C4-2B (cell line): Measurements from ENCODE around the gene GNB2.
A peak's percentile ranks its signal among the peaks of the same experiment; 100 is the strongest.
"Not testable (repeated sequence)": the region's sequence is repeated elsewhere in the genome, so short reads cannot be mapped to it uniquely, and the experiment has no call there.

Experiments used
- H3K27ac ChIP-seq: fragments of 450-650 bp; 2 replicates; pipeline ENCODE4 v1.5.1; 2017
- ZFX ChIP-seq: fragments of 450-650 bp; IDR thresholded peaks from 2 replicates; pipeline ENCODE4 v1.6.1; 2017
- TF ChIP-seq, protein P1 (sequence below): fragments of 450-650 bp; conservative IDR thresholded peaks from 2 replicates; pipeline ENCODE4 v1.5.1; 2017; ENCODE audit warnings: mild to moderate bottlenecking

Gene GNB2

DNA sequence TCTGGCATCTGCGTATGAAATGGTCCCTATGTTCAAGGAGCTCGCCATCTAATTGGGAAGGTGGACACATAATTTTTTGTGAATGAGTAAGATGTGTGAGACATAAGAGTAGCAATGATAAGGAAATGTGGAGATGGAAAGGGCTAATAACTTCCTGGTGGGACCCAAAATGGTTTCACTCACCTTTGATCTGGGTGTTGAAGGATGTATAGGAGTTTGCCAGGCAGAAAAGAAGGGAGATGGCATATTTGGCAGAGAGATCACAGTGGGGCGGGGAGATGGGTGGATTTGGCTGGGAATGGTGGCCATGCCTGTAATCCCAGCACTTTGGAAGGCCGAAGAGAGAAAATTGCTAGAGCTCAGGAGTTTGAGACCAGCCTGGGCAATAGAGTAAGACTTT lies 36.9 kb downstream of the GNB2 start:
- H3K27ac ChIP-seq: no peak overlapping the region
- no peak for TF ChIP-seq ZFX
- TF ChIP-seq, protein P1, sequence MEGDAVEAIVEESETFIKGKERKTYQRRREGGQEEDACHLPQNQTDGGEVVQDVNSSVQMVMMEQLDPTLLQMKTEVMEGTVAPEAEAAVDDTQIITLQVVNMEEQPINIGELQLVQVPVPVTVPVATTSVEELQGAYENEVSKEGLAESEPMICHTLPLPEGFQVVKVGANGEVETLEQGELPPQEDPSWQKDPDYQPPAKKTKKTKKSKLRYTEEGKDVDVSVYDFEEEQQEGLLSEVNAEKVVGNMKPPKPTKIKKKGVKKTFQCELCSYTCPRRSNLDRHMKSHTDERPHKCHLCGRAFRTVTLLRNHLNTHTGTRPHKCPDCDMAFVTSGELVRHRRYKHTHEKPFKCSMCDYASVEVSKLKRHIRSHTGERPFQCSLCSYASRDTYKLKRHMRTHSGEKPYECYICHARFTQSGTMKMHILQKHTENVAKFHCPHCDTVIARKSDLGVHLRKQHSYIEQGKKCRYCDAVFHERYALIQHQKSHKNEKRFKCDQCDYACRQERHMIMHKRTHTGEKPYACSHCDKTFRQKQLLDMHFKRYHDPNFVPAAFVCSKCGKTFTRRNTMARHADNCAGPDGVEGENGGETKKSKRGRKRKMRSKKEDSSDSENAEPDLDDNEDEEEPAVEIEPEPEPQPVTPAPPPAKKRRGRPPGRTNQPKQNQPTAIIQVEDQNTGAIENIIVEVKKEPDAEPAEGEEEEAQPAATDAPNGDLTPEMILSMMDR: no peak

DNA sequence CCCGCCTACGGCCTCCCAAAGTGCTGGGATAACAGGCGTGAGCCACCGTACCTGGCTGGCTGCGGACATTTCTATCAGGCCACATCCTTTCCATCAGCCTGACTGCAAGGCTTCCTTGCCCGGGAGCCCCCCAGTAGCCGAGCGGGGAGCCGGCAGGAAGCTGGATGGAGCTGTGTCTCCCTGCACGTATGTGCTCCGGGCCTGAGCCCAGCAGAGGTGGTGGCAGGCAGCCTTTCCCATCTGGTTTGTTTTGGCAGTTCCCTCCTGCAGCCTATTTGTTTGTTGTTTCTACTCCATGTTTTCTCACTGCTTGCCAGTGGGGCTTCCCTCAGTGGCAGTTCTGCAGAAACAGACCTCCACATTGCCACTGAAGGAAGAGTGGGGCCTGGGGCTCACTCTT lies 37.8 kb downstream of the GNB2 start:
- no peak overlapping the region for H3K27ac ChIP-seq
- no peak for TF ChIP-seq ZFX
- TF ChIP-seq, protein P1: no peak

DNA sequence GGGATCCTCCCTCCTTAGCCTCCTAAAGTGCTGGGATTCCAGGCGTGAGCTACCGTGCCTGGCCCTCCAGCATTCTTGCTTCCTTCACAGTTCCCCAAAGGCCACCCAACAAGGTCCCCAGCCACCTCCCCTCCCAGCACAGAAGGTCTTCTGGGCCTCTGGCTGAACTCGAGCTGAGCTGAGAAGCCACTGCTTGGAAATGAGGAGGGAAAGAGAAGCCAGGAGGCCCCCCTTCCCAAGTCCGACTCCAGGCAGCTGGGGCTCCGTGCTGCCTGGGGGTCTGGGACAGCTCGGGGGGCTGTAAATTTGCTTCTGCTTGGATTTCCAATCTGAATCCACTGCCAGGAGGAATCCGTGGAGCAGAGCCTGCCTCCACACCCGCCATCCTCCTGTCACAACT lies 41.2 kb downstream of the GNB2 start:
- no peak for TF ChIP-seq ZFX
- TF ChIP-seq, protein P1: no peak
- H3K27ac ChIP-seq: no peak overlapping the region

DNA sequence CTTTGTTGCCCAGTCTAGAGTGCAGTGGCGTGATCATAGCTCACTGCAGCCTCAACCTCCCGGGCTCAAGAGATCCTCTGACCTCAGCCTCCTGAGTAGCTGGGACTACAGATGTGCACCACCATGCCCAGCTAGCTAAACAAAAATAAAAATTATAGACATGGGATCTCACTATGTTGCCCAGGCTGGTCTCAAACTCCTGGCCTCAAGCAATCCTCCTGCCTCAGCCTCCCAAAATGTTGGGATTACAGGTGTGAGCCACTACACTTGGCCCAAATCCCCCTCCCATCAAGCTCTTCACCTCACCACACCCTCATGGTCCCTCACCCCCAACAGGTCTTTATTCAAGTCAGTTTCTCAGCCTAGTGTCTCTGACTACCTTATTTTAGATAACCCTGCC lies 43.5 kb downstream of the GNB2 start:
- not testable (repeated sequence) for H3K27ac ChIP-seq
- TF ChIP-seq ZFX: 0 out of 2 replicates have a peak, but pooled peaks have one; percentile 15

DNA sequence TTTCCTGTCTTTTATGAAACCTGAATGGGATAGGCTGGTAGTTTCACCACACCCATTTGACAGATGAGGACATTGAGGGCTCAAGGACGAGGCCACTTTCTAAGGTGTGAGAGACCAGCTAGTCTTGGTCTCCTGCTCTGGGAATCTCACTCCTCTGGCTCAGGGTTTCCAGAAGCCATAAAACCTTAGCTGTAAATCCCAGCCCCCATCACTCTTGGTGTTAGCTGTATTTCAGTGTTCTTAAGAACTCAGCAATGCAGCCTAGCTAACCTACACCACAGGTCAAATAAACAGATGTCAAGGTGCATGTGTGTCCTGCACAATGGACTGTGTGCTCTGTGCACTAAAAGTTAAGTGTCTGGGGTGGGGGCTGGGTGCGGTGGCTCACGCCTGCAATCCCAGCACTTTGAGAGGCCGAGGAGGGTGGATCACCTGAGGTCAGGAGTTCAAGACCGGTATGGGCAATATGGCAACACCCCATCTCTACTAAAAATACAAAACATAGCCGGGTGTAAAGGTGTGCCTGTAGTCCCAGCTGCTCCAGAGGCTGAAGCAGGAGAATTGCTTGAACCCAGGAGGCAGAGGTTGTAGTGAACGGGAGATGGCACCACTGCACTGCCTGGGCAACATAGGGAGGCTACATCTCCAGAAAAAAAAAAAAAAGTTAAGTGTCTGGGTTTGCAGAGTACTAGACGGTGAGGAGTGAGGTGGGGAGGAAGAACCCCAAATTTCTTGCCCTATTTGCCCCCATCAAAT lies 46.2 kb downstream of the GNB2 start:
- TF ChIP-seq, protein P1: no peak
- TF ChIP-seq ZFX: no peak
- H3K27ac ChIP-seq: no peak overlapping the region

DNA sequence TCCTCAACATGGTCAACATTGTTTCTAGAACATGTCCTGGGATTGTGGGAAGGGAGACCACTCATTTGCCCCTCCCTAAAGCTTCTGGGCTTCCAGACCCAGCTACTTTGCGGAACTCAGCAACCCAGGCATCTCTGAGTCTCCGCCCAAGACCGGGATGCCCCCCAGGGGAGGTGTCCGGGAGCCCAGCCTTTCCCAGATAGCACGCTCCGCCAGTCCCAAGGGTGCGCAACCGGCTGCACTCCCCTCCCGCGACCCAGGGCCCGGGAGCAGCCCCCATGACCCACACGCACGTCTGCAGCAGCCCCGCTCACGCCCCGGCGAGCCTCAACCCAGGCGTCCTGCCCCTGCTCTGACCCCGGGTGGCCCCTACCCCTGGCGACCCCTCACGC lies 46.7 kb downstream of the GNB2 start, which contains the start of gene EPO:
TSS of gene EPO (plus strand) at position 190 of the 392 bp plus-strand sequence. CDS start 513 bp downstream, outside the sequence.
- H3K27ac ChIP-seq: no peak within 1 kb of the TSS
- TF ChIP-seq ZFX: no peak
- TF ChIP-seq, protein P1: no peak

DNA sequence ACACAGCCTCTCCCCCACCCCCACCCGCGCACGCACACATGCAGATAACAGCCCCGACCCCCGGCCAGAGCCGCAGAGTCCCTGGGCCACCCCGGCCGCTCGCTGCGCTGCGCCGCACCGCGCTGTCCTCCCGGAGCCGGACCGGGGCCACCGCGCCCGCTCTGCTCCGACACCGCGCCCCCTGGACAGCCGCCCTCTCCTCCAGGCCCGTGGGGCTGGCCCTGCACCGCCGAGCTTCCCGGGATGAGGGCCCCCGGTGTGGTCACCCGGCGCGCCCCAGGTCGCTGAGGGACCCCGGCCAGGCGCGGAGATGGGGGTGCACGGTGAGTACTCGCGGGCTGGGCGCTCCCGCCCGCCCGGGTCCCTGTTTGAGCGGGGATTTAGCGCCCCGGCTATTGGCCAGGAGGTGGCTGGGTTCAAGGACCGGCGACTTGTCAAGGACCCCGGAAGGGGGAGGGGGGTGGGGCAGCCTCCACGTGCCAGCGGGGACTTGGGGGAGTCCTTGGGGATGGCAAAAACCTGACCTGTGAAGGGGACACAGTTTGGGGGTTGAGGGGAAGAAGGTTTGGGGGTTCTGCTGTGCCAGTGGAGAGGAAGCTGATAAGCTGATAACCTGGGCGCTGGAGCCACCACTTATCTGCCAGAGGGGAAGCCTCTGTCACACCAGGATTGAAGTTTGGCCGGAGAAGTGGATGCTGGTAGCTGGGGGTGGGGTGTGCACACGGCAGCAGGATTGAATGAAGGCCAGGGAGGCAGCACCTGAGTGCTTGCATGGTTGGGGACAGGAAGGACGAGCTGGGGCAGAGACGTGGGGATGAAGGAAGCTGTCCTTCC lies 47.3 kb downstream of the GNB2 start:
- no peak overlapping the region for H3K27ac ChIP-seq
- TF ChIP-seq ZFX: no peak
- TF ChIP-seq, protein P1: no peak
